Right atrium auricular region (tissue), 2 donors: Measurements from ENCODE around the gene PLAA. TPM values are rescaled to one million over a fixed set of nuclear protein-coding genes. Genes with fewer than 3 reads are reported as not detected.

Experiments used
- DNase-seq: peaks from one replicate; pipeline ENCODE4 v3.0.0-alpha.2; 2019; ENCODE audit warnings: low spot score
- H3K27ac ChIP-seq, 2 donors: fragments of 200-600 bp; sonication (generic); 1 replicate in 1 of 2; 2 replicates in 1 of 2; pipeline ENCODE4 v1.5.1; 2016 to 2019
- H3K27me3 ChIP-seq, 2 donors: fragments of 200-600 bp; sonication (generic); one replicate each; pipeline versions ENCODE4 v1.5.1 to v1.6.0; 2017 to 2019
- H3K36me3 ChIP-seq: fragments of 200-600 bp; sonication (generic); one replicate; pipeline ENCODE4 v1.5.1; 2016
- H3K4me1 ChIP-seq, 2 donors: fragments of 200-600 bp; sonication (generic); one replicate each; pipeline versions ENCODE4 v1.5.1 to v1.6.0; 2017 to 2019
- H3K4me3 ChIP-seq, 2 donors: fragments of 200-600 bp; sonication (generic); 1 replicate in 1 of 2; 2 replicates in 1 of 2; pipeline ENCODE4 v1.5.1; 2017 to 2019; ENCODE audit warnings: mild to moderate bottlenecking in 1 of 2, moderate library complexity in 1 of 2
- H3K9me3 ChIP-seq, 2 donors: fragments of 200-600 bp; sonication (generic); one replicate each; pipeline ENCODE4 v1.5.1; 2019
- CTCF ChIP-seq, 2 donors: fragments of 200-600 bp; sonication (generic); IDR thresholded peaks; one replicate each; pipeline ENCODE4 v1.5.1; 2019; ENCODE audit warnings: antibody characterized with exemption in 2 of 2
- total RNA-seq, 2 donors: library from RNA; depleted of rRNA; stranded (reverse); fragments of >200 nt; gene quantifications; one replicate each; pipeline ENCODE4 v1.1.0, GENCODE V29; 2016

PLAA gene
- total RNA-seq = 10 to 100 TPM; 19.7 to 24.4 TPM

DNA sequence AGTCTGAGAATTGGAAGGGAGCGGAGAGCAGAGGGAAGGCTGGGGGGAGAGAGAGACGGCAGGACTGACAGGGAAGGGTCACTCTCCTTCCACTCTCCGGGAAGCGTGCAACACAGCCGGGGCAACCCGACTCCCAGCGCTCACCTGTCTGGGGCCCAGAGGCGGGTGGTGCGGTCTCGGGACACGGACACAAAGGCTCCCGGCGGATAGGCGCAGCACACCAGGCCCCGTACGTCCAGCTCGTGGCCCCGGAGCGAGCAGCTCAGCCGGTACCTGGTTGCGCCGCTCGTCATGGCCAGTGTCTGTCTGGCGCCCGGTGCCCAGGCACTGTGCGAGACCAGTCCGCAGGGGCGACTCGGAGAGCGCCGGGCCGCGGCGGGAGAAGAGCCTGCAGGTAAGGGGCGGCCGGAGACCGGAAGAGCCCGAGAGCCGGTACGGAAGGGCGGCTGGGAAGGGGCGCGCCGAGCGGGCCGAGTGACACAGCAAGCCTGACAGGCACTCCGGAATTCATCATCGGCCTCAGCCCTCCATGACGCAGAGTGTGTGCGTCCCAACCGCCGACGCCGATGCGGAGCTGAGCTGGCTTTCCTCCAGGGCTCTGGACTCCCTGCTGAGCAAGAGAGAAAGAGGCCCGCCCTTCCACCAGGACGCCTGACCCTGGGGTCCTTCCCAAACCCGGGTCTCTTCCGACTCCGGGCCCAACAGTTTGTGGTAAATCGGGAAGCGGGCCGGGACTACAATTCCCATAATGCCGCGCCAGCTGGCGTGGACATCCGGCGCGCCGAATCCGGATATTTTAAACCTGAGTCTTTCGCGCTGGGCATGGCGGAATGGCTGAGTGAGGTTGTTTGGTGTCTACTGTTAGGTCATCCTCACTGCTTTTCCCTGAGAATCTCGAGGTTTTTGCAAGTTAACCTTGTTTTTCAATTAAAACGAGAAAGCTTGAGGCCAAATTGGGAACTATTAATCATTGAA, at the start of gene PLAA:
Gene PLAA (minus strand): TSS at position 490 of the 975 bp plus-strand sequence. CDS start 197 bp downstream, at position 293.
- Histone ChIP-seq H3K4me1 (peaks cover 0 to 27% of the 10 kb centered on the region in 2 donors), H3K9me3 (no peaks in the 10 kb centered on the region), H3K36me3 (no peaks in the 10 kb centered on the region), H3K27me3 (no peaks in the 10 kb centered on the region), H3K4me3 (peak within 1 kb of the TSS; percentile 74 to 98), H3K27ac (peak within 1 kb of the TSS; percentile 94 to 99)
- peak in 1 of 2 donors; percentile 29 for TF ChIP-seq CTCF (IDR thresholded peaks at IDR 0.05)
- DNase-seq = peak; percentile 93

GRCh38 chr9:26995810-26996209, 48.8 kb upstream of the PLAA start:
- H3K4me3 ChIP-seq = no peak overlapping the region
- no peak overlapping the region for H3K27ac ChIP-seq
- H3K9me3 ChIP-seq = no peaks in the 10 kb centered on the region
- no peaks in the 10 kb centered on the region for H3K27me3 ChIP-seq
- no peak for TF ChIP-seq CTCF (IDR thresholded peaks at IDR 0.05)
- H3K4me1 ChIP-seq = no peaks in the 10 kb centered on the region
- no peak for DNase-seq
- no peaks in the 10 kb centered on the region for H3K36me3 ChIP-seq

GRCh38 chr9:26983340-26983739, 36.3 kb upstream of the PLAA start:
- H3K27ac ChIP-seq = no peak overlapping the region
- TF ChIP-seq CTCF (IDR thresholded peaks at IDR 0.05) = no peak
- H3K4me3 ChIP-seq = no peak overlapping the region
- H3K27me3 ChIP-seq = no peaks in the 10 kb centered on the region
- peaks cover 12% of the 10 kb centered on the region for H3K36me3 ChIP-seq
- no peak for DNase-seq
- H3K4me1 ChIP-seq = no peaks in the 10 kb centered on the region
- H3K9me3 ChIP-seq = no peaks in the 10 kb centered on the region

DNA sequence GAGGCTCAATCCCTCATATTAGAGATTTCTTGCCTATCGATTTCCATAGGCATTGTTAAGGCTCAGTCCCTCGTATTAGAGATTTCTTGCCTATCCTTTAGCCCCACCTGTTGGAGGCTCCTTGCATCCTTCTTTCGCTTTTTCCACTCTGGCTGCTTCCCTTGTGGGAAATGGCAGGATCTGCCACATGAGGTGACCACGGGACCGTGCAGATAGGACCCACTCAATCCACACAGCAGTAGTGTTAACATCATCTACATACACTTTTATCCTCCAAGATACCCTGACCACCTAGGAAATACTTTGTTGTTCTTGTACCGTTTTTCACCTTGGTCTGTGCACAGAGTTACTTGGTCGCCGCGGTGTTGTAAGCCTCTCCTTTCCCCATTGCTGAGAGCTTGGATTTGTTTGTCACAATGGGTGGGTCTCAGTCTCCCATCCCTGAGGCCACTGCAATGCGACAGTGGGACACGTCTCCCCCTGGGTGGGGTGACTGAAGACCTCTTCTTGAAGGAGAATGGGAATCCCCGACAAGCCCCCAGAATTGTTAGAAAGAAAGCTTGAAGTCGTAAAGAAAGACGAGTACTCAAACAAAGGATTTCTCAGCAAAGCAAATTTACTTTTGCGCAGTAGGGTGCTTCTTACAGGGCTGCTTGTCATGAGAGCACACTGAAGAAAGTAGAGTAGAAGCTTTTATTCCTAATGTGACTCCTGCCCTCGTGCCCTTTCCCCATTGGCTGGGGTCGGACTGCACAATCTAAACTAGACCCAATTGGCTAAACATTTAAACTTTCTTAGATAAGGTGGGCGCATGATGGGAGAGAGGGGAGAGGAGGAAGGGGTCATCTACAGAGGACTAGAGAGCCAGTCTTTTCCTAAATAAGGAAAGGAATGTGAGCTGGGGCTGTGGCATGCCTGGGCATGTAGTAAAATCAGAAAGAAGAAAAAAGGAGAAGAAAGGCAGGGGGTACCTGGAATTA, 29.0 kb upstream of the PLAA start:
- no peak overlapping the region for H3K27ac ChIP-seq
- no peaks in the 10 kb centered on the region for H3K36me3 ChIP-seq
- peaks cover 0 to 12% of the 10 kb centered on the region in 2 donors for H3K4me1 ChIP-seq
- DNase-seq = no peak
- H3K27me3 ChIP-seq = no peaks in the 10 kb centered on the region
- peak; percentile 30 to 77 for TF ChIP-seq CTCF (IDR thresholded peaks at IDR 0.05)
- no peaks in the 10 kb centered on the region for H3K9me3 ChIP-seq
- no peak overlapping the region for H3K4me3 ChIP-seq

GRCh38 chr9:26974927-26975326, 27.9 kb upstream of the PLAA start:
- H3K27ac ChIP-seq = no peak overlapping the region
- H3K4me1 ChIP-seq = peaks cover 0 to 12% of the 10 kb centered on the region in 2 donors
- H3K4me3 ChIP-seq = no peak overlapping the region
- no peak for DNase-seq
- no peak for TF ChIP-seq CTCF (IDR thresholded peaks at IDR 0.05)
- H3K36me3 ChIP-seq = no peaks in the 10 kb centered on the region
- no peaks in the 10 kb centered on the region for H3K27me3 ChIP-seq
- no peaks in the 10 kb centered on the region for H3K9me3 ChIP-seq
